H1 (cell line): ENCODE results near the gene C19orf12. TPM values are rescaled to one million over a fixed set of nuclear protein-coding genes. Genes with fewer than 3 reads are reported as not detected.

Experiments
- CTCF ChIA-PET: fragments of 300-600 bp; sonication (Branson Sonifier 250); formaldehyde crosslinking; loops from one replicate; lab custom pipeline; 2021; ENCODE audit not compliant: partially characterized antibody; lab: Charles Lee
- POLR2A ChIA-PET: fragments of 300-600 bp; sonication (Branson Sonifier 250); formaldehyde crosslinking; loops from one replicate; lab custom pipeline; 2021; ENCODE audit warnings: inconsistent platforms; ENCODE audit not compliant: partially characterized antibody; lab: Charles Lee
- DNase-seq, 2 experiments: peaks; one replicate each; pipeline versions ENCODE4 v3.0.0 to v3.0.0-alpha.2; 2010 to 2022; ENCODE audit warnings: low spot score in 2 of 2, low read depth in 1 of 2, mixed read lengths in 1 of 2
- FAIRE-seq: peaks from 2 replicates; lab custom pipeline; 2011; peaks lifted over from hg19 to GRCh38; lab: Jason Lieb, UNC
- H2AFZ ChIP-seq: 2 replicates; pipeline ENCODE4 v1.8.1; 2012; ENCODE audit warnings: low read length, inconsistent platforms
- H2AK5ac ChIP-seq: 2 replicates; pipeline ENCODE4 v1.6.1; 2013; ENCODE audit warnings: low read depth, low read length
- H2BK120ac ChIP-seq: replicated peaks from 2 replicates; pipeline ENCODE3; 2013; ENCODE audit warnings: low read depth, low read length, inconsistent platforms
- H2BK12ac ChIP-seq: 2 replicates; pipeline ENCODE4 v1.6.1; 2013; ENCODE audit warnings: low read depth, low read length
- H2BK15ac ChIP-seq: 2 replicates; pipeline ENCODE4 v1.6.1; 2013; ENCODE audit warnings: low read length
- H2BK20ac ChIP-seq: 2 replicates; pipeline ENCODE4 v1.6.1; 2013; ENCODE audit warnings: low read length
- H2BK5ac ChIP-seq: 2 replicates; pipeline ENCODE4 v1.6.1; 2013; ENCODE audit warnings: low read depth, low read length
- H3K14ac ChIP-seq: 2 replicates; pipeline ENCODE4 v1.6.1; 2013; ENCODE audit warnings: inconsistent platforms; ENCODE audit not compliant: insufficient read length
- H3K18ac ChIP-seq: 2 replicates; pipeline ENCODE4 v1.6.1; 2013; ENCODE audit warnings: low read length; ENCODE audit errors: extremely low read depth
- H3K23ac ChIP-seq: 2 replicates; pipeline ENCODE4 v1.6.1; 2013; ENCODE audit warnings: inconsistent platforms; ENCODE audit not compliant: insufficient read length
- H3K23me2 ChIP-seq: 2 replicates; pipeline ENCODE4 v1.6.1; 2013; ENCODE audit warnings: low read depth, low read length
- H3K27ac ChIP-seq: 2 replicates; pipeline ENCODE4 v1.6.1; 2011; ENCODE audit warnings: low read depth, low read length, inconsistent platforms
- H3K27me3 ChIP-seq, 4 experiments: replicated peaks in 1 of 4; 1 replicate in 1 of 4; 2 replicates in 3 of 4; pipeline versions ENCODE4 v1.6.1 to v1.8.1; 2011 to 2013; ENCODE audit warnings: low read length in 3 of 4, mild to moderate bottlenecking in 3 of 4, inconsistent platforms in 2 of 4, mixed read lengths in 2 of 4, moderate library complexity in 1 of 4; ENCODE audit not compliant: control insufficient read depth in 3 of 4, insufficient read depth in 3 of 4; ENCODE audit errors: extremely low read depth in 1 of 4
- H3K36me3 ChIP-seq, 4 experiments: 2 replicates each; pipeline versions ENCODE4 v1.6.1 to v1.8.1; 2011 to 2013; ENCODE audit warnings: mild to moderate bottlenecking in 4 of 4, low read length in 3 of 4, moderate library complexity in 2 of 4, control low read depth in 1 of 4, inconsistent platforms in 1 of 4; ENCODE audit not compliant: insufficient read depth in 4 of 4, control insufficient read depth in 2 of 4
- H3K4ac ChIP-seq: replicated peaks from 2 replicates; pipeline ENCODE3; 2013; ENCODE audit warnings: low read length, low read depth, mixed read lengths, inconsistent platforms; ENCODE audit not compliant: insufficient read length
- H3K4me1 ChIP-seq, 4 experiments: replicated peaks in 1 of 4; 1 replicate in 1 of 4; 2 replicates in 3 of 4; pipeline versions ENCODE4 v1.6.1 to v1.8.1; 2011 to 2013; ENCODE audit warnings: low read length in 3 of 4, inconsistent platforms in 2 of 4, mixed read lengths in 1 of 4; ENCODE audit not compliant: insufficient read depth in 4 of 4, control insufficient read depth in 3 of 4
- H3K4me2 ChIP-seq, 2 experiments: 2 replicates each; pipeline versions ENCODE4 v1.6.1 to v1.8.1; 2011 to 2013; ENCODE audit warnings: low read depth in 2 of 2, low read length in 2 of 2, control low read depth in 1 of 2, inconsistent platforms in 1 of 2, mild to moderate bottlenecking in 1 of 2; ENCODE audit not compliant: insufficient read depth in 1 of 2
- H3K4me3 ChIP-seq, 4 experiments: fragments of 200-600, 300-600 bp in 1 of 4; sonication (generic), shearing (Covaris generic), sonication (Bioruptor Twin) in 1 of 4; 2 replicates each; pipeline versions ENCODE4 v1.5.1 to v1.8.1; 2011 to 2016; ENCODE audit warnings: low read length in 4 of 4, low read depth in 3 of 4, control low read depth in 2 of 4, inconsistent platforms in 2 of 4, mild to moderate bottlenecking in 2 of 4, mixed read lengths in 1 of 4, moderate library complexity in 1 of 4; ENCODE audit not compliant: insufficient read depth in 2 of 4; ENCODE audit errors: extremely low read depth in 1 of 4
- H3K56ac ChIP-seq: replicated peaks from 2 replicates; pipeline ENCODE3; 2013; ENCODE audit warnings: low read depth, mild to moderate bottlenecking, mixed read lengths, low read length, inconsistent platforms; ENCODE audit not compliant: insufficient read length
- H3K79me1 ChIP-seq: 2 replicates; pipeline ENCODE4 v1.6.1; 2013; ENCODE audit warnings: low read depth, low read length, control low read depth
- H3K79me2 ChIP-seq, 2 experiments: 2 replicates each; pipeline versions ENCODE4 v1.6.1 to v1.8.1; 2012 to 2013; ENCODE audit warnings: low read length in 2 of 2, mild to moderate bottlenecking in 2 of 2, inconsistent platforms in 1 of 2; ENCODE audit not compliant: insufficient read depth in 2 of 2, control insufficient read depth in 1 of 2
- H3K9ac ChIP-seq, 4 experiments: replicated peaks in 1 of 4; 1 replicate in 1 of 4; 2 replicates in 3 of 4; pipeline versions ENCODE4 v1.6.1 to v1.8.1; 2011 to 2013; ENCODE audit warnings: low read depth in 3 of 4, low read length in 3 of 4, control low read depth in 2 of 4, mild to moderate bottlenecking in 2 of 4, moderate library complexity in 2 of 4, inconsistent platforms in 1 of 4; ENCODE audit errors: extremely low read depth in 1 of 4
- H3K9me3 ChIP-seq, 2 experiments: 2 replicates each; pipeline versions ENCODE4 v1.6.1 to v1.8.1; 2012 to 2013; ENCODE audit warnings: mild to moderate bottlenecking in 2 of 2, moderate library complexity in 2 of 2, control low read depth in 1 of 2, inconsistent platforms in 1 of 2, low read depth in 1 of 2, low read length in 1 of 2, mixed read lengths in 1 of 2; ENCODE audit not compliant: insufficient read depth in 2 of 2
- H4K20me1 ChIP-seq, 2 experiments: replicated peaks in 1 of 2; 2 replicates each; pipeline versions ENCODE3 to v1.8.1; 2011 to 2013; ENCODE audit warnings: inconsistent platforms in 2 of 2, low read length in 2 of 2, mild to moderate bottlenecking in 1 of 2; ENCODE audit not compliant: insufficient read depth in 2 of 2, control insufficient read depth in 1 of 2
- H4K5ac ChIP-seq: 2 replicates; pipeline ENCODE4 v1.6.1; 2013; ENCODE audit warnings: low read length, low read depth, mixed read lengths, inconsistent platforms; ENCODE audit not compliant: insufficient read length
- H4K8ac ChIP-seq: 2 replicates; pipeline ENCODE4 v1.8.0; 2013; ENCODE audit warnings: mild to moderate bottlenecking, moderate library complexity, low read length, inconsistent platforms; ENCODE audit not compliant: insufficient read depth; ENCODE audit errors: extremely low read depth
- H4K91ac ChIP-seq: replicated peaks from 2 replicates; pipeline ENCODE3; 2013; ENCODE audit warnings: low read length, mixed read lengths, inconsistent platforms; ENCODE audit not compliant: insufficient read length
- CEBPB ChIP-seq: IDR thresholded peaks from 2 replicates; pipeline ENCODE4 v1.6.1; 2012; ENCODE audit warnings: low read depth, low read length
- TEAD4 ChIP-seq: IDR thresholded peaks from 2 replicates; pipeline ENCODE4 v1.6.1; 2012; ENCODE audit warnings: low read depth, low read length, inconsistent platforms, mixed read lengths
- WGBS, 2 experiments: shearing (Covaris generic) in 1 of 2; methylation state at CpG; one replicate each; pipeline versions ENCODE4 v1.1.6 to v1.1.7; 2013 to 2015; ENCODE audit warnings: low lambda C conversion rate in 2 of 2, mixed read lengths in 2 of 2, inconsistent platforms in 1 of 2, low coverage in 1 of 2, missing lambda C conversion rate in 1 of 2; ENCODE audit not compliant: insufficient replicate concordance in 2 of 2, insufficient coverage in 1 of 2, insufficient read length in 1 of 2; ENCODE audit errors: extremely low coverage in 1 of 2, missing lambda C conversion rate in 1 of 2; 5-methylcytosine and 5-hydroxymethylcytosine counted together
- polyA plus RNA-seq, 7 experiments: library from polyadenylated mRNA; depleted of rRNA in 3 of 7; stranded (reverse) in 5 of 7; unstranded in 2 of 7; fragments of >200 nt in 5 of 7; fragments of 200-250 nt in 2 of 7; gene quantifications; 1 replicate in 5 of 7; 2 replicates in 1 of 7; 4 replicates in 1 of 7; pipeline versions ENCODE4 v1.2.1 to v1.2.3, GENCODE V29; 2011 to 2013; ENCODE audit warnings: missing spikeins in 2 of 7, mixed read lengths in 2 of 7
- total RNA-seq: library from RNA; stranded (reverse); fragmentation: NEBNext Ultra II Directional; extraction: Animal tissue kit (Norgen Biotek cat#: 25700); gene quantifications from 2 replicates; pipeline ENCODE4 v1.2.1, GENCODE V29; 2021

C19orf12 gene
- total and polyA plus RNA-seq, 2 of the 8 experiments (the other 6 are each of a cell fraction or from before 2014, with no cell fraction given), result 10.7 to 11.9 TPM

DNA sequence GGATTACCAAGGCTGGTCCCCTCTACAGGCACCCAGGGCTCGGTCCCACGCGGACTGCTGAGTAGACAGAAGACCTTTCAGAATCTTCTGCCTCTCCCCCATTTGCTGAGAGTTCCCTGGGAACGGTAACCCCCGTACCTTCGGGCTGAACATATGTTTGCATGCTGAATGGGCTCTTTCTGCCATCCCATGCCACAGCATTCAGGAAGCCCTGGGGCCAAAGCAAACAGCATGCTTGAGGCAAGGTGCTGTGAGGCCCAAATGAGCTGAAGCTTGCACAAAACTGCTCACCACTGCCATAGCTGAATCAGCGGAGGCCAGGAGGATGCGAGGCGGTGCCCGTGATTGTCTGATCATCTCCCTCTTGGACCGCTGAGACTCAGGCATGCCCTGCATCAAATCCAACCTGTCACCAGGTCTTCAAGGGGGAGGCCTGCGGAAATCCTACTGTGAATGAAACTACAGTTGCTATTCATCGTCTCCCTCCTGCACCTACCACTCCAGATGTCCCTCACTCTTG lies 16.3 kb upstream of the C19orf12 start:
- Histone ChIP-seq H2BK5ac (no peak overlapping the region), H3K23ac (no peak overlapping the region), H3K27ac (no peak overlapping the region), H3K9ac (no peak overlapping the region), H3K4ac (no peak overlapping the region), H2AK5ac (no peak overlapping the region), H4K5ac (no peak overlapping the region), H4K8ac (no peak overlapping the region), H3K4me3 (no peak overlapping the region), H3K23me2 (no peaks in the 10 kb centered on the region), H2BK120ac (no peak overlapping the region), H3K9me3 (no peaks in the 10 kb centered on the region), H3K79me2 (no peaks in the 10 kb centered on the region), H3K18ac (no peak overlapping the region), H3K56ac (no peak overlapping the region), H2BK20ac (no peak overlapping the region), H3K79me1 (no peaks in the 10 kb centered on the region), H2BK15ac (no peak overlapping the region), H4K20me1 (no peaks in the 10 kb centered on the region), H3K4me2 (no peak overlapping the region), H2BK12ac (no peak overlapping the region), H4K91ac (peak overlapping the region; percentile 26), H3K36me3 (no peaks in the 10 kb centered on the region), H3K4me1 (no peaks in the 10 kb centered on the region), H2AFZ (no peak overlapping the region), H3K27me3 (no peaks in the 10 kb centered on the region), H3K14ac (no peak overlapping the region)
- no peak for FAIRE-seq
- TF ChIP-seq TEAD4 (no peak), CEBPB (no peak)
- ChIA-PET POLR2A (interaction anchor here (0.6 to 1.8 kb wide), 2 partner anchors 15 to 146 kb away, joined by 3 to 6 read pairs; no protein-coding TSS in a partner anchor), CTCF (interaction anchor here (0.6 to 4.6 kb wide), 12 partner anchors 10 to 488 kb away, joined by 3 to 26 read pairs (median 5); no protein-coding TSS in a partner anchor)
- WGBS, 2 experiments, result 92% methylated on average over 13 of the region's 13 CpGs; no CpG with 5 or more reads in 1 of the 2 experiments
- DNase-seq, result no peak
